ENCODE results near the gene TEX47.
A peak's percentile ranks its signal among the peaks of the same experiment; 100 is the strongest.

Gene TEX47

DNA sequence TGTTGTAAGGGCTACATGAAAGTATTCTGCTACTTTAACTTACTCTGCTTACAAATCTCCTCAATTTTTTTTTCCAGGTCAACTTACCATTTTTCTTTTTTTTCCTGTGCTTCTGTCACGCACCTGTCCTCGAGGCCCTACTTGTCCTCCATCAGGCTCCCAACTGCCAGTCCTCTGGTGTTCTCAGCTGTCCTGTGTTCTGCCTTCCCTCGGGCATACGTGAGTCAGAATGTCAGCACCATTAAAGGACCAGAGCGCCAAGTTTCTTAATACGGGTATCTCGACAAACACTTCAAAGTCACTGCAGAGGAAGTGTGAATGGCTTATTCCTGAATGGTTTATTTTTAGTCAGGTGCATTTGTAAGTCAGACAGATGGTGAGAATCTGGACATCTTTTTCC is at the start of gene TEX47:
TEX47 (minus strand) TSS at position 185 of the 400 bp plus-strand sequence. CDS start 795 bp downstream, outside the sequence.
- TF ChIP-seq, protein P1, sequence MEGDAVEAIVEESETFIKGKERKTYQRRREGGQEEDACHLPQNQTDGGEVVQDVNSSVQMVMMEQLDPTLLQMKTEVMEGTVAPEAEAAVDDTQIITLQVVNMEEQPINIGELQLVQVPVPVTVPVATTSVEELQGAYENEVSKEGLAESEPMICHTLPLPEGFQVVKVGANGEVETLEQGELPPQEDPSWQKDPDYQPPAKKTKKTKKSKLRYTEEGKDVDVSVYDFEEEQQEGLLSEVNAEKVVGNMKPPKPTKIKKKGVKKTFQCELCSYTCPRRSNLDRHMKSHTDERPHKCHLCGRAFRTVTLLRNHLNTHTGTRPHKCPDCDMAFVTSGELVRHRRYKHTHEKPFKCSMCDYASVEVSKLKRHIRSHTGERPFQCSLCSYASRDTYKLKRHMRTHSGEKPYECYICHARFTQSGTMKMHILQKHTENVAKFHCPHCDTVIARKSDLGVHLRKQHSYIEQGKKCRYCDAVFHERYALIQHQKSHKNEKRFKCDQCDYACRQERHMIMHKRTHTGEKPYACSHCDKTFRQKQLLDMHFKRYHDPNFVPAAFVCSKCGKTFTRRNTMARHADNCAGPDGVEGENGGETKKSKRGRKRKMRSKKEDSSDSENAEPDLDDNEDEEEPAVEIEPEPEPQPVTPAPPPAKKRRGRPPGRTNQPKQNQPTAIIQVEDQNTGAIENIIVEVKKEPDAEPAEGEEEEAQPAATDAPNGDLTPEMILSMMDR (conservative IDR thresholded peaks at IDR 0.05; ENCODE audit: control insufficient read depth, insufficient read depth, low read depth, low read length) = no peak
- no peak within 1 kb of the TSS for H3K4me3 ChIP-seq (ENCODE audit: control insufficient read depth, low read depth, low read length)
- no peak for DNase-seq (ENCODE audit: low read depth)

DNA sequence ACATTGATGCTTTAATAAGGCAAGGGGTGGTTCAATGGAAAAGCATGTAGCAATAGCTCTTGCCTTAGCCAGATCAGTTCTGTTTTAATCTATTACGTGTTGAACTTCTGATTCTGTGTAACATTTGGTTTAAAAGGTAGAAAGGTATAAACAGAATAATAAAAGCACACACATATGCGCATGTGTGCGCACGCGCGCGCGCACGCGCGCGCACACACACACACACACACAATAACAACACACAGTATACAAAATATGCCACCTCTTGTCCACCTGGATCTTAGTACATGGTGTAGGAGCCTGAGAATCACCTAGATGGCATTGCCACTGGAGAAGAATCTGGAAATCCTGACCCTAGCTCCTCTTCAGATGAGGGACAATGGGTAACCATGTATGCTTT is 49.6 kb upstream of the TEX47 start:
- TF ChIP-seq, protein P1 (conservative IDR thresholded peaks at IDR 0.05; ENCODE audit: control insufficient read depth, insufficient read depth, low read depth, low read length) = no peak
- no peak overlapping the region for H3K4me3 ChIP-seq (ENCODE audit: control insufficient read depth, low read depth, low read length)
- DNase-seq (ENCODE audit: low read depth) = no peak

DNA sequence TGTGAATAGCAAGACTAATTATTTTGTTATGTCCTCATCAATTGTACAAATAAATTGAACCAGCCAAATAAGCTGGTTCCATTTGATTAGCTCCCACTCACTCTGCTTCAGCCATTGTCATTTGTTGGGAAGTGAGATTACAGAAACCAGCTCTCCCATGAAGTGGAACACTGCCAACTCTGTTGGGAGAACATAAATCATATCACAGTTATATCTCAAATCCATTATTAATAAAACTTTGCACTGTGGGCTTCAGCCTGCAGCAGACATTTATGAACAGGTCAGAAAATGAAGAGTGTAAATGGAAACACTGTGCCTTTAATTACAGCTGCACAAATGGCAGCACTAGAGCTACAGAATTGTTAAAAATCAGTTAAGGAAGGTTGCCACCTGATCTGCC is 46.7 kb upstream of the TEX47 start:
- DNase-seq (ENCODE audit: low read depth) = no peak
- TF ChIP-seq, protein P1 (conservative IDR thresholded peaks at IDR 0.05; ENCODE audit: control insufficient read depth, insufficient read depth, low read depth, low read length) = no peak
- H3K4me3 ChIP-seq (ENCODE audit: control insufficient read depth, low read depth, low read length) = no peak overlapping the region

DNA sequence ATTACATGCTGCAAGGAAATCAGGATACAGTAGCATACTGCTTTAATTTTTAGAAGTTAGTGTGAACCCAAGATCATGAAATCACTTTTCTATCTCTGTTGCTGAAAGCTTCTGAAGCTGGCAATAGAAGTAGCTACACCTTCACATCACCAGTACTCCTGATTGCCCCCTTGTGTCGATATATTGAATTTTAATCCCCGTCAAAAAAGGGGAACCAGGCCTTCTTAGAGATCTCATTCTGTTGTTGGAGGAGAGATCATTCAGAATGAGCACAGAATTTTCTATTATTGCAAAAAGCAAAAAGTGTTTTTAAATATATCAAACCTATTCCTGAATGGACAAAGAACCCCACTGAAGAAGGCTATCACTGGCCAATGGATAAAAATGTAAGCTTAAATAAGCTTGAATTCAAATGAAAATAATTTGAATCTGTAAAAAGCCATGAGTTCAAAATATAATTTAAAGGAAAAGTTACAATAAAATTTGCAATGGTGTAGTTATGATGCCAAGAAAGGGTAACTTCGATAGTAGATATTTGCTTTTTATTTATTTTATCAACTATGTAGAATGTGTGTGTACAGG is 39.7 kb upstream of the TEX47 start:
- TF ChIP-seq, protein P1 (conservative IDR thresholded peaks at IDR 0.05; ENCODE audit: control insufficient read depth, insufficient read depth, low read depth, low read length) = peak; percentile 50
- no peak overlapping the region for H3K4me3 ChIP-seq (ENCODE audit: control insufficient read depth, low read depth, low read length)
- peak; percentile 26 for DNase-seq (ENCODE audit: low read depth)

DNA sequence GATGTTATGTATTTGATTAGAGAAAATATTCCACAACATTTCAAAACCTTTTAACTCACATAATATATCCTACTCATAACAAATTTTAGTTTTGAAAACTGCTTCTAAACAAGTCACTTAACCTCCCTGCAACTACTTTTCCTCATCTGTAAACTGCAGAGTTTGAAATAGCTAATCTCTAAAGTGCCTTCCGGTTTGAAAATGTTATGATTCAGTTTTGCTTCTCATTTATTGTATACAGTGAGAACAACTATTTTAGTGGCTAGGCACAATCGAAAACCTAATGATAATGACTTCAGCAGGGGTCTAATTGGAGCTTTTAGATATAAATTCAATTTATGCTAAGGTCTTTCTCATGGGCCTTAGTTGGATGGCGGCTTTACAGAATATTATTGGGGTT is 30.7 kb upstream of the TEX47 start:
- TF ChIP-seq, protein P1 (conservative IDR thresholded peaks at IDR 0.05; ENCODE audit: control insufficient read depth, insufficient read depth, low read depth, low read length) = no peak
- no peak overlapping the region for H3K4me3 ChIP-seq (ENCODE audit: control insufficient read depth, low read depth, low read length)
- no peak for DNase-seq (ENCODE audit: low read depth)

DNA sequence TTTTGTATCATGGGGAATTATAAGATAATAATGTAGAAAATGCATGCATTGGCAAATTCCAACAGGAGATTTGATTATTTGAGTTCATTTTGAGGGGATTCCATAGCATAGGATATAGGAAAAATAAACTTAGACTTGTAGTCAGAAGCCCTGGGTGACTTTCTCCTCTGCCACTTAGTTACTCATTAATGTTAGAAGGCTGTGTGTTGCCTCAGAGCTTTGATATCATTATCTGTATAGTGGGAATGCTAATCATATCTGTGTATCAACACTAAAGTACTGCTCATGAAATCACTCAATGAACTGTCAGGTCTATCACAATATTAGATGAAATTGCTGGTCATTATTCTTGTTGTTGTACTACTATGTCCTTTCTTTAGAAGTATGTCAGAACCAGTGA is 23.0 kb upstream of the TEX47 start:
- TF ChIP-seq, protein P1 (conservative IDR thresholded peaks at IDR 0.05; ENCODE audit: control insufficient read depth, insufficient read depth, low read depth, low read length) = no peak
- H3K4me3 ChIP-seq (ENCODE audit: control insufficient read depth, low read depth, low read length) = no peak overlapping the region
- DNase-seq (ENCODE audit: low read depth) = no peak
